Keratinocyte (primary cell): ENCODE results near the gene PDHA1. TPM values are rescaled to one million over a fixed set of nuclear protein-coding genes. Genes with fewer than 3 reads are reported as not detected.

ENCODE experiments used
- DNase-seq: peaks from one replicate; pipeline ENCODE4 v3.0.0-alpha.2; 2011; ENCODE audit warnings: low read depth, missing footprints, low spot score
- FAIRE-seq: peaks from 2 replicates; lab custom pipeline; 2011; peaks lifted over from hg19 to GRCh38; lab: Jason Lieb, UNC
- H2AFZ ChIP-seq: 2 replicates; pipeline ENCODE4 v1.6.0; 2012; ENCODE audit warnings: low read length, control low read depth, inconsistent platforms; ENCODE audit not compliant: control insufficient read depth
- H3K27ac ChIP-seq: 2 replicates; pipeline ENCODE4 v1.5.1; 2011; ENCODE audit warnings: low read length; ENCODE audit not compliant: control insufficient read depth, insufficient read depth
- H3K27me3 ChIP-seq: 3 replicates; pipeline ENCODE4 v1.6.0; 2011; ENCODE audit warnings: low read length; ENCODE audit not compliant: control insufficient read depth, insufficient read depth; ENCODE audit errors: extremely low read depth
- H3K36me3 ChIP-seq, 2 experiments: 2 replicates in 1 of 2; 3 replicates in 1 of 2; pipeline ENCODE4 v1.5.1; 2011; ENCODE audit warnings: low read length in 2 of 2, mild to moderate bottlenecking in 1 of 2; ENCODE audit not compliant: control insufficient read depth in 2 of 2, insufficient read depth in 2 of 2; ENCODE audit errors: extremely low read depth in 1 of 2
- H3K4me1 ChIP-seq: 3 replicates; pipeline ENCODE4 v1.5.1; 2011; ENCODE audit warnings: low read length; ENCODE audit not compliant: control insufficient read depth, insufficient read depth; ENCODE audit errors: extremely low read depth
- H3K4me2 ChIP-seq: 3 replicates; pipeline ENCODE4 v1.6.0; 2011; ENCODE audit warnings: low read depth, low read length; ENCODE audit not compliant: control insufficient read depth, insufficient read depth; ENCODE audit errors: extremely low read depth
- H3K4me3 ChIP-seq, 3 experiments: fragments of 200-600 bp in 1 of 3; sonication (generic) in 1 of 3; 2 replicates in 2 of 3; 3 replicates in 1 of 3; pipeline ENCODE4 v1.5.1; 2011 to 2016; ENCODE audit warnings: low read length in 3 of 3, mild to moderate bottlenecking in 3 of 3, control low read depth in 2 of 3, inconsistent platforms in 1 of 3, low read depth in 1 of 3, mixed read lengths in 1 of 3, mixed run types in 1 of 3, moderate library complexity in 1 of 3; ENCODE audit not compliant: control insufficient read depth in 2 of 3, insufficient read depth in 2 of 3; ENCODE audit errors: extremely low read depth in 1 of 3
- H3K79me2 ChIP-seq: 2 replicates; pipeline ENCODE4 v1.6.0; 2012; ENCODE audit warnings: low read length; ENCODE audit not compliant: control insufficient read depth, insufficient read depth
- H3K9ac ChIP-seq: 3 replicates; pipeline ENCODE4 v1.6.0; 2011; ENCODE audit warnings: low read length; ENCODE audit not compliant: control insufficient read depth, insufficient read depth; ENCODE audit errors: extremely low read depth
- H3K9me1 ChIP-seq: 3 replicates; pipeline ENCODE4 v1.6.0; 2011; ENCODE audit warnings: low read length; ENCODE audit not compliant: control insufficient read depth, insufficient read depth; ENCODE audit errors: extremely low read depth
- H3K9me3 ChIP-seq: 2 replicates; pipeline ENCODE4 v1.5.1; 2012; ENCODE audit warnings: low read depth, low read length; ENCODE audit not compliant: control insufficient read depth
- H4K20me1 ChIP-seq: 3 replicates; pipeline ENCODE4 v1.6.0; 2011; ENCODE audit warnings: low read length; ENCODE audit not compliant: control insufficient read depth, insufficient read depth; ENCODE audit errors: extremely low read depth
- CTCF ChIP-seq, 3 experiments: IDR thresholded peaks in 1 of 3; conservative IDR thresholded peaks in 1 of 3; optimal IDR thresholded peaks in 1 of 3; 2 replicates in 2 of 3; 3 replicates in 1 of 3; pipeline versions ENCODE3 to v1.5.1; 2011; ENCODE audit warnings: low read length in 3 of 3, mild to moderate bottlenecking in 3 of 3, moderate library complexity in 2 of 3, control low read depth in 1 of 3, inconsistent platforms in 1 of 3; ENCODE audit not compliant: insufficient read depth in 2 of 3; ENCODE audit errors: extremely low read depth in 1 of 3
- EZH2 ChIP-seq: IDR thresholded peaks from one replicate; pipeline ENCODE4 v1.6.1; 2012; ENCODE audit warnings: inconsistent platforms, mild to moderate bottlenecking, low read length, moderate library complexity
- dilution Hi-C: fragments of 300-500 bp; cut with MboI; formaldehyde crosslinking; loops from one replicate; pipeline ENCODE4 v1.7.0; 2020; ENCODE audit warnings: low sequenced_read_pairs; ENCODE audit not compliant: extremely low pct_ligation_motif_present
- polyA plus RNA-seq, 5 experiments: library from polyadenylated mRNA; depleted of rRNA in 3 of 5; stranded (reverse) in 3 of 5; stranded (forward) in 1 of 5; unstranded in 1 of 5; fragments of >200 nt; gene quantifications; 1 replicate in 1 of 5; 2 replicates in 3 of 5; 3 replicates in 1 of 5; pipeline versions ENCODE4 v1.2.1 to v1.2.3, GENCODE V29; 2011 to 2012; ENCODE audit warnings: missing spikeins in 2 of 5, low read depth in 1 of 5, low replicate concordance in 1 of 5

The PDHA1 gene
- polyA plus RNA-seq, 1 donor (not counting 4 experiments of a cell fraction or from before 2014, with no cell fraction given): 236 TPM

GRCh38 chrX:19389227-19389845 is 45.6 kb downstream of the PDHA1 start:
- FAIRE-seq: no peak
- Histone ChIP-seq H3K4me3 (no peak overlapping the region), H3K4me2 (no peak overlapping the region), H3K36me3 (no peaks in the 10 kb centered on the region), H3K9me3 (no peaks in the 10 kb centered on the region), H2AFZ (no peak overlapping the region), H3K27me3 (no peaks in the 10 kb centered on the region), H3K4me1 (no peaks in the 10 kb centered on the region), H3K79me2 (no peaks in the 10 kb centered on the region), H3K27ac (no peak overlapping the region), H3K9me1 (no peaks in the 10 kb centered on the region), H3K9ac (no peak overlapping the region), H4K20me1 (no peaks in the 10 kb centered on the region)
- no peak for DNase-seq
- dilution Hi-C loops: no loop called here
- TF ChIP-seq EZH2 (no peak), CTCF (optimal IDR thresholded peaks at IDR 0.05 in 1 of 3, IDR thresholded peaks at IDR 0.05 in 1 of 3, conservative IDR thresholded peaks at IDR 0.05 in 1 of 3; ENCODE audit: extremely low read depth in 1 of 3, insufficient read depth in 2 of 3, low read length in 3 of 3) (no peak)

DNA sequence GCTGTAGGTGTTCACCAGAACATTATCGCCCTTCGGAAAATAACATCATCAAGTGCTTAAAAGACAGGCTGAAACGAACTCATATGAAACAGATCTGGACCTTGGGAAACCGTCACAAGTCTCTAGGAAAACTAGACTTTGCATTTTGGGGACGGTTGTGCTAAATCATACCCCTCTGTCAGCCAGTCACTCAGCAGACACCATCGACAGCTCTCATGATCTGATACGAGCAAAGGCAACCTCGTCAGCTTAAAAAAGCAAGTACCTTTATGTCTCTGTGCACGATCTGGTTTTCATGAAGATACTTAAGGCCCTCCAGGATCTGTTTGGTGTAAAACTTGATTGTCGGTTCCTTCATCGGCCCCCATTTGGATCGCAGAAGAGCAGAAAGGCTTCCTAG is 48.4 kb downstream of the PDHA1 start:
- H3K27me3 ChIP-seq: peaks cover 3% of the 10 kb centered on the region
- no peak overlapping the region for H3K9ac ChIP-seq
- no peak overlapping the region for H2AFZ ChIP-seq
- DNase-seq (no peak), FAIRE-seq (no peak)
- no peaks in the 10 kb centered on the region for H3K9me1 ChIP-seq
- no peaks in the 10 kb centered on the region for H3K4me1 ChIP-seq
- H3K36me3 ChIP-seq: no peaks in the 10 kb centered on the region
- dilution Hi-C loops: no loop called here
- no peak overlapping the region for H3K4me3 ChIP-seq
- no peaks in the 10 kb centered on the region for H3K9me3 ChIP-seq
- H4K20me1 ChIP-seq: no peaks in the 10 kb centered on the region
- TF ChIP-seq CTCF (optimal IDR thresholded peaks at IDR 0.05 in 1 of 3, IDR thresholded peaks at IDR 0.05 in 1 of 3, conservative IDR thresholded peaks at IDR 0.05 in 1 of 3; ENCODE audit: extremely low read depth in 1 of 3, insufficient read depth in 2 of 3, low read length in 3 of 3): no peak
- TF ChIP-seq EZH2: no peak
- no peak overlapping the region for H3K27ac ChIP-seq
- no peak overlapping the region for H3K4me2 ChIP-seq
- H3K79me2 ChIP-seq: no peaks in the 10 kb centered on the region
